A549 (cell line): ENCODE results near the gene RAG2. TPM values are rescaled to one million over a fixed set of nuclear protein-coding genes. Genes with fewer than 3 reads are reported as not detected.

ENCODE experiments used
- ATAC-seq, 2 experiments: fragments of 200-7000 bp in 1 of 2; fragments of >200 bp in 1 of 2; cut with Nextera tagmentation in 1 of 2; cut with Tn5 transposase in 1 of 2; 3 replicates each; pipeline versions ENCODE4 v1.8.0 to v1.9.1; 2018 to 2020; ENCODE audit warnings: mild to moderate bottlenecking in 1 of 2, moderate library complexity in 1 of 2
- CTCF ChIA-PET: fragments of 300-600 bp; sonication (Branson Sonifier 250); formaldehyde crosslinking; extraction: SDS; loops from one replicate; lab custom pipeline; 2021; ENCODE audit warnings: antibody characterized with exemption, inconsistent platforms; lab: Yijun Ruan, JAX
- POLR2A ChIA-PET: fragments of 350-600 bp; formaldehyde crosslinking; extraction: SDS; loops from one replicate; lab custom pipeline; 2021; ENCODE audit warnings: antibody characterized with exemption, inconsistent platforms; lab: Yijun Ruan, JAX
- DNase-seq, 2 experiments: peaks; one replicate each; pipeline versions ENCODE4 v3.0.0 to v3.0.0-alpha.2; 2011 to 2016; ENCODE audit warnings: low read depth in 1 of 2, low spot score in 1 of 2
- FAIRE-seq: peaks from 2 replicates; lab custom pipeline; 2011; peaks lifted over from hg19 to GRCh38; lab: Jason Lieb, UNC
- H3K27ac ChIP-seq, 2 experiments: fragments of >200 bp; sonication (Bioruptor Twin); formaldehyde crosslinking; 3 replicates each; pipeline ENCODE4 v1.5.1; 2016 to 2017
- H3K4me1 ChIP-seq: fragments of >200 bp; sonication (Bioruptor Twin); formaldehyde crosslinking; 3 replicates; pipeline ENCODE4 v1.6.1; 2016
- H3K4me2 ChIP-seq: fragments of >200 bp; sonication (Bioruptor Twin); formaldehyde crosslinking; 3 replicates; pipeline ENCODE4 v1.6.1; 2016
- H3K4me3 ChIP-seq: fragments of >200 bp; sonication (Bioruptor Twin); formaldehyde crosslinking; 3 replicates; pipeline ENCODE4 v1.5.1; 2016
- H3K9me3 ChIP-seq: fragments of >200 bp; sonication (Bioruptor Twin); formaldehyde crosslinking; 3 replicates; pipeline ENCODE4 v1.6.1; 2016
- CBX8 ChIP-seq: fragments of 200-600 bp; sonication (generic); IDR thresholded peaks from 2 replicates; pipeline ENCODE4 v1.6.1; 2016
- CHD2 ChIP-seq: fragments of 150-350 bp; IDR thresholded peaks from 2 replicates; pipeline ENCODE4 v1.6.1; 2014; ENCODE audit warnings: low read length; ENCODE audit not compliant: partially characterized antibody
- EP300 ChIP-seq, 2 experiments: fragments of >200 bp; sonication (Bioruptor Twin); formaldehyde crosslinking; IDR thresholded peaks; 2 replicates in 1 of 2; 3 replicates in 1 of 2; pipeline ENCODE4 v1.6.1; 2016 to 2017
- ESRRA ChIP-seq: fragments of 150-350 bp; IDR thresholded peaks from 2 replicates; pipeline ENCODE4 v1.6.1; 2014; ENCODE audit warnings: mild to moderate bottlenecking, low read length, borderline replicate concordance
- FOSB ChIP-seq: fragments of 250-450 bp; sonication (Bioruptor Pico); IDR thresholded peaks from 2 replicates; pipeline ENCODE4 v1.5.0; 2020; ENCODE audit warnings: mild to moderate bottlenecking, moderate library complexity
- HOXA7 ChIP-seq: fragments of 250-450 bp; sonication (Bioruptor Pico); IDR thresholded peaks from 2 replicates; pipeline ENCODE4 v1.5.0; 2020; ENCODE audit warnings: mild to moderate bottlenecking, moderate library complexity
- HOXB13 ChIP-seq: fragments of 250-450 bp; sonication (Bioruptor Pico); IDR thresholded peaks from 2 replicates; pipeline ENCODE4 v1.5.0; 2020; ENCODE audit warnings: low read depth, mild to moderate bottlenecking, moderate library complexity
- HOXB5 ChIP-seq: fragments of 250-450 bp; sonication (Bioruptor Pico); IDR thresholded peaks from 2 replicates; pipeline ENCODE4 v1.5.0; 2020; ENCODE audit warnings: mild to moderate bottlenecking, moderate library complexity
- JUNB ChIP-seq: fragments of >200 bp; sonication (Bioruptor Twin); formaldehyde crosslinking; IDR thresholded peaks from 2 replicates; pipeline ENCODE4 v1.6.1; 2016
- KDM1A ChIP-seq: fragments of 200-600 bp; sonication (generic); IDR thresholded peaks from 2 replicates; pipeline ENCODE4 v1.6.1; 2016; ENCODE audit warnings: low read depth, mild to moderate bottlenecking
- NR3C1 ChIP-seq: fragments of >200 bp; sonication (Bioruptor Twin); formaldehyde crosslinking; IDR thresholded peaks from 3 replicates; pipeline ENCODE4 v1.6.1; 2017
- POLR2AphosphoS2 ChIP-seq: conservative IDR thresholded peaks from 2 replicates; pipeline ENCODE4 v1.6.1; 2012; ENCODE audit warnings: low read length, improper control_type of control experiment, inconsistent platforms
- RAD21 ChIP-seq, 2 experiments: fragments of >200 bp in 1 of 2; sonication (Bioruptor Twin) in 1 of 2; formaldehyde crosslinking in 1 of 2; IDR thresholded peaks in 1 of 2; conservative IDR thresholded peaks in 1 of 2; 2 replicates in 1 of 2; 3 replicates in 1 of 2; pipeline ENCODE4 v1.6.1; 2012 to 2018; ENCODE audit warnings: inconsistent platforms in 1 of 2
- RARB ChIP-seq: fragments of 250-450 bp; sonication (Bioruptor Pico); IDR thresholded peaks from 2 replicates; pipeline ENCODE4 v1.8.0; 2021; ENCODE audit warnings: mild to moderate bottlenecking, moderate library complexity
- RFX5 ChIP-seq: fragments of 450-650 bp; IDR thresholded peaks from 2 replicates; pipeline ENCODE4 v1.7.1; 2014; ENCODE audit warnings: antibody characterized with exemption, mild to moderate bottlenecking, moderate library complexity
- SMC3 ChIP-seq: fragments of >200 bp; sonication (Bioruptor Twin); formaldehyde crosslinking; IDR thresholded peaks from 3 replicates; pipeline ENCODE4 v1.6.1; 2018; ENCODE audit warnings: inconsistent platforms
- SREBF2 ChIP-seq: fragments of 450-650 bp; IDR thresholded peaks from 2 replicates; pipeline ENCODE4 v1.6.1; 2014; ENCODE audit warnings: mild to moderate bottlenecking, moderate library complexity
- TFCP2L1 ChIP-seq: fragments of 250-450 bp; sonication (Bioruptor Pico); IDR thresholded peaks from 2 replicates; pipeline ENCODE4 v1.5.0; 2021; ENCODE audit warnings: mild to moderate bottlenecking
- ZC3H11A ChIP-seq: fragments of 450-650 bp; IDR thresholded peaks from 2 replicates; pipeline ENCODE4 v1.6.1; 2014; ENCODE audit warnings: antibody characterized with exemption, mild to moderate bottlenecking
- ZNF302 ChIP-seq: fragments of 250-450 bp; sonication (Bioruptor Pico); IDR thresholded peaks from 2 replicates; pipeline ENCODE4 v1.9.0; 2021; ENCODE audit warnings: inconsistent platforms, mild to moderate bottlenecking, moderate library complexity
- ZSCAN20 ChIP-seq: fragments of 250-450 bp; sonication (Bioruptor Pico); IDR thresholded peaks from 2 replicates; pipeline ENCODE4 v1.8.0; 2022; ENCODE audit warnings: mild to moderate bottlenecking, moderate library complexity
- WGBS: methylation state at CpG from one replicate; pipeline ENCODE4 v1.1.6; 2017; ENCODE audit errors: missing lambda C conversion rate; 5-methylcytosine and 5-hydroxymethylcytosine counted together
- polyA plus RNA-seq, 4 experiments: library from polyadenylated mRNA; depleted of rRNA in 3 of 4; stranded (reverse); fragments of >200 nt; fragmentation: RNase III in 1 of 4; extraction: RNeasy Plus Mini Kit Qiagen cat#74134 plus additional on column Dnase treatment in 1 of 4; gene quantifications; 2 replicates in 3 of 4; 3 replicates in 1 of 4; pipeline ENCODE4 v1.2.3, GENCODE V29; 2011 to 2017
- TF ChIP-seq, protein P1 (sequence below): fragments of 150-350 bp; IDR thresholded peaks from 2 replicates; pipeline ENCODE4 v1.6.1; 2014; ENCODE audit warnings: low read depth, mild to moderate bottlenecking, low read length
- TF ChIP-seq, protein P2 (sequence below): IDR thresholded peaks from 2 replicates; pipeline ENCODE4 v1.6.1; 2012
- TF ChIP-seq, protein P3 (sequence below): fragments of >200 bp; sonication (Bioruptor Twin); formaldehyde crosslinking; IDR thresholded peaks from 2 replicates; pipeline ENCODE4 v1.6.1; 2016
- TF ChIP-seq, protein P4 (sequence below): fragments of >200 bp; sonication (Bioruptor Twin); formaldehyde crosslinking; IDR thresholded peaks from 3 replicates; pipeline ENCODE4 v1.5.1; 2016

Gene RAG2
- polyA plus RNA-seq, 2 of the 4 experiments (the other 2 are of a cell fraction), result not detected

DNA sequence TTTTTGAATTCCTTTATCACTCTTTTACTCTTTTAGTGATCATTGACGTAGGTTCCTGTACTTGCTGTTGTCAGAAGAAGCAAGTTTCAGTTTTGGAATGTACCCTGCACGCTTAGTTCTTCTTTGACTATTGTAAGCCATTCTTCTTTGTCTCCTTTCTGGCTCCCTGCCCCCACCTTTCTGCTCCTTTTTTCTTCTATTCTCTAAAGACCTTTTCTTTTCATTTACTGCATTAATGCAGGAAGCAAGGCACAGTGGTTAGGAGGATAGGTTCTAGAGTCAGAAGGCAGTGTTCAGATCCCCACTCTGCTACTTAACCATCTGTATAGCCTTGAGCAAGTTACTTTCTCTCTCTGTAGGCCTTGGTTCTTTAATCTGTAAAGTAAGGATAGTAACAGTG is 33.7 kb upstream of the RAG2 start:
- Histone ChIP-seq H3K4me1 (no peaks in the 10 kb centered on the region), H3K4me3 (no peak overlapping the region), H3K9me3 (no peaks in the 10 kb centered on the region), H3K27ac (no peak overlapping the region), H3K4me2 (no peak overlapping the region)
- 77% methylated on average over 2 of the region's 2 CpGs for WGBS
- POLR2A ChIA-PET, result no interaction called here
- FAIRE-seq (no peak), ATAC-seq (no peak), DNase-seq (no peak)
- CTCF ChIA-PET, result no interaction called here
- no peak for TF ChIP-seq SREBF2
- TF ChIP-seq HOXB13, result no peak
- TF ChIP-seq, protein P1, sequence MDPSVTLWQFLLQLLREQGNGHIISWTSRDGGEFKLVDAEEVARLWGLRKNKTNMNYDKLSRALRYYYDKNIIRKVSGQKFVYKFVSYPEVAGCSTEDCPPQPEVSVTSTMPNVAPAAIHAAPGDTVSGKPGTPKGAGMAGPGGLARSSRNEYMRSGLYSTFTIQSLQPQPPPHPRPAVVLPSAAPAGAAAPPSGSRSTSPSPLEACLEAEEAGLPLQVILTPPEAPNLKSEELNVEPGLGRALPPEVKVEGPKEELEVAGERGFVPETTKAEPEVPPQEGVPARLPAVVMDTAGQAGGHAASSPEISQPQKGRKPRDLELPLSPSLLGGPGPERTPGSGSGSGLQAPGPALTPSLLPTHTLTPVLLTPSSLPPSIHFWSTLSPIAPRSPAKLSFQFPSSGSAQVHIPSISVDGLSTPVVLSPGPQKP, result no peak
- no peak for TF ChIP-seq ESRRA
- TF ChIP-seq ZC3H11A, result no peak
- no peak for TF ChIP-seq NR3C1
- no peak for TF ChIP-seq KDM1A
- TF ChIP-seq CHD2, result no peak
- no peak for TF ChIP-seq HOXA7 (CRISPR knock-in tag)
- no peak for TF ChIP-seq FOSB (CRISPR knock-in tag)
- TF ChIP-seq RFX5, result no peak
- TF ChIP-seq JUNB, result no peak
- no peak for TF ChIP-seq ZSCAN20 (CRISPR knock-in tag)
- TF ChIP-seq, protein P2, sequence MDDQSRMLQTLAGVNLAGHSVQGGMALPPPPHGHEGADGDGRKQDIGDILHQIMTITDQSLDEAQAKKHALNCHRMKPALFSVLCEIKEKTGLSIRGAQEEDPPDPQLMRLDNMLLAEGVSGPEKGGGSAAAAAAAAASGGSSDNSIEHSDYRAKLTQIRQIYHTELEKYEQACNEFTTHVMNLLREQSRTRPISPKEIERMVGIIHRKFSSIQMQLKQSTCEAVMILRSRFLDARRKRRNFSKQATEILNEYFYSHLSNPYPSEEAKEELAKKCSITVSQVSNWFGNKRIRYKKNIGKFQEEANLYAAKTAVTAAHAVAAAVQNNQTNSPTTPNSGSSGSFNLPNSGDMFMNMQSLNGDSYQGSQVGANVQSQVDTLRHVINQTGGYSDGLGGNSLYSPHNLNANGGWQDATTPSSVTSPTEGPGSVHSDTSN, result no peak
- no peak for TF ChIP-seq ZNF302 (CRISPR knock-in tag)
- no peak for TF ChIP-seq RAD21 (conservative IDR thresholded peaks at IDR 0.05 in 1 of 2, IDR thresholded peaks at IDR 0.05 in 1 of 2)
- TF ChIP-seq SMC3, result no peak
- TF ChIP-seq, protein P3, sequence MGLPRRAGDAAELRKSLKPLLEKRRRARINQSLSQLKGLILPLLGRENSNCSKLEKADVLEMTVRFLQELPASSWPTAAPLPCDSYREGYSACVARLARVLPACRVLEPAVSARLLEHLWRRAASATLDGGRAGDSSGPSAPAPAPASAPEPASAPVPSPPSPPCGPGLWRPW, result no peak
- TF ChIP-seq RARB (CRISPR knock-in tag), result no peak
- TF ChIP-seq, protein P4, sequence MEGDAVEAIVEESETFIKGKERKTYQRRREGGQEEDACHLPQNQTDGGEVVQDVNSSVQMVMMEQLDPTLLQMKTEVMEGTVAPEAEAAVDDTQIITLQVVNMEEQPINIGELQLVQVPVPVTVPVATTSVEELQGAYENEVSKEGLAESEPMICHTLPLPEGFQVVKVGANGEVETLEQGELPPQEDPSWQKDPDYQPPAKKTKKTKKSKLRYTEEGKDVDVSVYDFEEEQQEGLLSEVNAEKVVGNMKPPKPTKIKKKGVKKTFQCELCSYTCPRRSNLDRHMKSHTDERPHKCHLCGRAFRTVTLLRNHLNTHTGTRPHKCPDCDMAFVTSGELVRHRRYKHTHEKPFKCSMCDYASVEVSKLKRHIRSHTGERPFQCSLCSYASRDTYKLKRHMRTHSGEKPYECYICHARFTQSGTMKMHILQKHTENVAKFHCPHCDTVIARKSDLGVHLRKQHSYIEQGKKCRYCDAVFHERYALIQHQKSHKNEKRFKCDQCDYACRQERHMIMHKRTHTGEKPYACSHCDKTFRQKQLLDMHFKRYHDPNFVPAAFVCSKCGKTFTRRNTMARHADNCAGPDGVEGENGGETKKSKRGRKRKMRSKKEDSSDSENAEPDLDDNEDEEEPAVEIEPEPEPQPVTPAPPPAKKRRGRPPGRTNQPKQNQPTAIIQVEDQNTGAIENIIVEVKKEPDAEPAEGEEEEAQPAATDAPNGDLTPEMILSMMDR, result no peak

DNA sequence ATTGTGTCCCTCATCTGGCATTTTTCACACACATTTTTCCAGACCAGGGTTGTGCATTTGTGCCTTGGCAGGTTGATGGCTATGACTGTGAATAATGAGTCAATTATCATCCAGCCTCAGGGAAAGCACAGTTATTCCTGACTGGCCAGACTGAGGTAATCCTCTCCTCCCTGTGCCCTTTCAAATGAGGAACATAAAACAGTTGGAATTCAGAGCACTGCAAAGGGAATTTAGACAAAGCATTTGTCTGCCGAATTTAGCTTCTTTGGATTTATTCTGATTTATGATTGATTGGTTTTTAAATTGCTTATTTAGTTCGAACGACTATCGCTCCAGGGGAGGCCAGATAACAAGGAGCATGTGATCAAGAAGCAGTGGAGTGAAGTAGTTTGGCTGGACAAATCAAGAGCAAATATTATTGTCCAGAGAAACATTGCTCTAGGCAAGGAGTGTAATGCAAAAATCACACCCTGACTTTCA is 30.8 kb upstream of the RAG2 start:
- Histone ChIP-seq H3K4me1 (no peaks in the 10 kb centered on the region), H3K9me3 (no peaks in the 10 kb centered on the region), H3K4me3 (no peak overlapping the region), H3K4me2 (no peak overlapping the region), H3K27ac (no peak overlapping the region)
- WGBS, result 69% methylated on average over 4 of the region's 4 CpGs
- FAIRE-seq, result no peak
- ChIA-PET CTCF (interaction anchor here (1.5 kb wide), 1 partner anchor 118 kb away, joined by 3 read pairs; no protein-coding TSS in a partner anchor), POLR2A (no interaction called here)
- no peak for DNase-seq
- ATAC-seq, result no peak
- TF ChIP-seq CBX8 (no peak), HOXB5 (CRISPR knock-in tag) (no peak)

DNA sequence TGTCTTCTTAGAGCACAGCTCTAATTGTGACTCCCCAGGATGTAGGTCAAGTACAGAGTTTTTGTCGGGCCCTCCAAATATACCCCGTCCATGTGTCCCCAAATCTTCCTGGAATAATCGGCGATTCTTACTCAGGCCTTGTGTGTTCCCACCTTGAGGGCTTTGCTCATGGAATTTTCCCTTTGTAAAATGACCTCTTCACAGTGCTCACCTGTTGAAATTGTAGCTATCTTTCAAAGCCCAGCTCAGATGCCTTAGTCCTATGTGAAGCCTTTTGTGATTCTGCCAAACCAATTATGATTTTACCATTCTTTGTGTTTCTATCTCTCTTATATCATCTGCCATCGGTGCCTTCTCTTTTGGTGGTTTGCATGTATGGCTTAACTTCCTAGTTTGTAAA is 30.1 kb upstream of the RAG2 start:
- 78% methylated on average over 5 of the region's 5 CpGs for WGBS
- no peak for DNase-seq
- ATAC-seq, result no peak
- CTCF ChIA-PET, result interaction anchor here (0.6 to 1.5 kb wide), 4 partner anchors 8 to 119 kb away, joined by 3 to 4 read pairs (median 4); partner anchors contain the start of gene TRAF6
- FAIRE-seq, result no peak
- TF ChIP-seq EP300 (IDR thresholded peaks at IDR 0.05) (no peak), CBX8 (no peak), POLR2AphosphoS2 (no peak), TFCP2L1 (CRISPR knock-in tag) (no peak), RAD21 (conservative IDR thresholded peaks at IDR 0.05 in 1 of 2, IDR thresholded peaks at IDR 0.05 in 1 of 2) (no peak), RFX5 (no peak)
- POLR2A ChIA-PET, result no interaction called here
- H3K4me2 ChIP-seq, result no peak overlapping the region
- no peaks in the 10 kb centered on the region for H3K9me3 ChIP-seq
- H3K4me1 ChIP-seq, result no peaks in the 10 kb centered on the region
- no peak overlapping the region for H3K27ac ChIP-seq
- H3K4me3 ChIP-seq, result no peak overlapping the region
